DMS114 treated with DMSO at 0.1 percent for 48 hours (cell line): ENCODE results near the gene LRRC63.
"Not testable (repeated sequence)": the region's sequence is repeated elsewhere in the genome, so short reads cannot be mapped to it uniquely, and the experiment has no call there.

Source experiments
- DNase-seq: peaks from one replicate; lab custom pipeline; 2025; ENCODE audit not compliant: unreplicated experiment; lab: John Stamatoyannopoulos, UW

Gene LRRC63

GRCh38 chr13:46235286-46235685 is 23.6 kb downstream of the LRRC63 start:
- no peak for DNase-seq

GRCh38 chr13:46265292-46265691 is 53.6 kb downstream of the LRRC63 start:
- DNase-seq, result no peak

- DNase-seq, result no peak
These were observed 55.4 kb downstream of the LRRC63 start for GRCh38 chr13:46267166-46267565.

GRCh38 chr13:46270416-46270815 is 58.7 kb downstream of the LRRC63 start:
- DNase-seq, result no peak

- DNase-seq, result no peak
These were observed 62.5 kb downstream of the LRRC63 start for GRCh38 chr13:46274094-46274698.

- no peak for DNase-seq
These were observed 66.7 kb downstream of the LRRC63 start for GRCh38 chr13:46278474-46278873.

- DNase-seq, result no peak
These were observed 70.1 kb downstream of the LRRC63 start for GRCh38 chr13:46281779-46282178.

- not testable (repeated sequence) for DNase-seq
These were observed 72.4 kb downstream of the LRRC63 start for GRCh38 chr13:46283912-46284824.

- DNase-seq, result no peak
These were observed 75.2 kb downstream of the LRRC63 start for GRCh38 chr13:46286972-46287371.

GRCh38 chr13:46288570-46289259 is 77.0 kb downstream of the LRRC63 start:
- DNase-seq, result peak; percentile 9

GRCh38 chr13:46289260-46289955 is 77.7 kb downstream of the LRRC63 start:
- no peak for DNase-seq

- no peak for DNase-seq
These were observed 78.7 kb downstream of the LRRC63 start for GRCh38 chr13:46290434-46290833.

- no peak for DNase-seq
These were observed 81.7 kb downstream of the LRRC63 start for GRCh38 chr13:46293436-46293835.

- no peak for DNase-seq
These were observed 83.9 kb downstream of the LRRC63 start for GRCh38 chr13:46295491-46296114.

- DNase-seq, result no peak
These were observed 84.5 kb downstream of the LRRC63 start for GRCh38 chr13:46296115-46296822.

- no peak for DNase-seq
These were observed 85.2 kb downstream of the LRRC63 start for GRCh38 chr13:46296921-46297320.

GRCh38 chr13:46297361-46297811 is 85.7 kb downstream of the LRRC63 start:
- DNase-seq, result no peak

GRCh38 chr13:46303742-46304385 is 92.1 kb downstream of the LRRC63 start:
- DNase-seq, result no peak

GRCh38 chr13:46304546-46304945 is 92.8 kb downstream of the LRRC63 start:
- DNase-seq, result no peak

GRCh38 chr13:46307554-46307953 is 95.8 kb downstream of the LRRC63 start:
- no peak for DNase-seq
